ENCODE measurements around the gene MTNR1A.

DNA sequence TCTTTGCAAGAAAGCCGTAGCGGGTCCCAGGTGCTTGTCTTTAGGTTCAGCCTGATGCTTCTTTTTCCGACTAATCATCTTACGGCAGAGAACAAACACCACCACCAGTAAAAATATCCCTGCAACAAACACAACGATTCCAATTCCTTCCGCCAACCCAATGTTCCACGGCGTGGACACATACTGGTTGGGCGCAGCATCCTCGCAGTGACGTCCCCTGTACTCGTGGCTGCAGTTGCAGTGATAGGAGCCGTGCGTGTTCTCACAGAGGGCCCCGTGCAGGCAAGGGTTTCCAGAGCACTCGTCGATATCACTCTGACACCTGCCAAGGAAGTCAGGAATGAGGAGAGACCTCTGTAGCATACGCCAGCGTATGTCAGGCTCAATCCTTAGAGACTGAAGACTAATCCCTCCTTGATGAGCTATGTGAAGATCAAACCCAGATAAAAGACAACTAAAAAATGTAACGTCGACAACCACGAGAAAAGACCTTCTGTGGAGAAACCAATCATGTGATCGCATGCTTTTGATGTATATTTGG lies 41.6 kb upstream of the MTNR1A start:
- TF ChIP-seq SIN3A (IDR thresholded peaks at IDR 0.05; ENCODE audit: borderline replicate concordance in 2 of 2, control insufficient read depth in 1 of 2, low read depth in 2 of 2, low read length in 2 of 2) (no peak), CTCF (IDR thresholded peaks at IDR 0.05 in 2 of 3, conservative IDR thresholded peaks at IDR 0.05 in 1 of 3; ENCODE audit: insufficient read depth in 2 of 3, low read depth in 1 of 3, low read length in 3 of 3) (no peak), ZBED1 (IDR thresholded peaks at IDR 0.05) (no peak), CHD2 (IDR thresholded peaks at IDR 0.05; ENCODE audit: low read depth, low read length) (no peak), ZNF175 (CRISPR knock-in tag; IDR thresholded peaks at IDR 0.05; ENCODE audit: low read depth) (no peak), NR3C1 (CRISPR knock-in tag; IDR thresholded peaks at IDR 0.05) (no peak), HSF4 (CRISPR knock-in tag; IDR thresholded peaks at IDR 0.05; ENCODE audit: borderline replicate concordance) (no peak), ZBTB17 (CRISPR knock-in tag; IDR thresholded peaks at IDR 0.05) (no peak), RBM39 (optimal IDR thresholded peaks at IDR 0.05; ENCODE audit: low read depth, low read length) (no peak), MYC (IDR thresholded peaks at IDR 0.05; ENCODE audit: low read depth, low read length) (no peak), MYC (CRISPR knock-in tag; IDR thresholded peaks at IDR 0.05; ENCODE audit: borderline replicate concordance, low read depth) (no peak), TEAD2 (tag; IDR thresholded peaks at IDR 0.05) (no peak), SPI1 (IDR thresholded peaks at IDR 0.05; ENCODE audit: borderline replicate concordance, low read depth, low read length) (no peak), KDM4B (IDR thresholded peaks at IDR 0.05; ENCODE audit: borderline replicate concordance in 2 of 2, low read depth in 1 of 2) (no peak)
